ENCODE data around the gene SH2D4B.

DNA sequence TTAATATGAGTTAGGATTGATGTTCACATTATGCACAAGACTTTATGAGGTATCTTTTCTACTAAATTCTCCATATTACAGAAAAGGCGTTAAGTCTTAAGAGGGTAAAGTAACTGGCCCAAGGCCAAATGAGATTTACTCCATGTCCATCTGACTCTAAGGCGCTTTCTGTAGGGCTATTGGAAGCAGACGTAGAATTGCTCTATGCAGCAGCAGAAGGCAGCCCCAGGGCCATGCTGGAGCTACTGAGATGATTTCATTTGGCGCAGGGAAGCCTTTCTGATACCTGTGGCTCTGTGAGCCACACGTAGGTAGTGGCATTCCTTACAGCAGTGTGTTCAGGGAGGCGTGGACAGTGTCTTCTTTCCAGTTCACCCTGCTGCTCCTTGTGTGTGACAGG is 133.1 kb downstream of the SH2D4B start:
- TF ChIP-seq POLR2AphosphoS5 (IDR thresholded peaks at IDR 0.05), result no peak
- TF ChIP-seq EP300 (IDR thresholded peaks at IDR 0.05), result no peak
- TF ChIP-seq, protein P1, sequence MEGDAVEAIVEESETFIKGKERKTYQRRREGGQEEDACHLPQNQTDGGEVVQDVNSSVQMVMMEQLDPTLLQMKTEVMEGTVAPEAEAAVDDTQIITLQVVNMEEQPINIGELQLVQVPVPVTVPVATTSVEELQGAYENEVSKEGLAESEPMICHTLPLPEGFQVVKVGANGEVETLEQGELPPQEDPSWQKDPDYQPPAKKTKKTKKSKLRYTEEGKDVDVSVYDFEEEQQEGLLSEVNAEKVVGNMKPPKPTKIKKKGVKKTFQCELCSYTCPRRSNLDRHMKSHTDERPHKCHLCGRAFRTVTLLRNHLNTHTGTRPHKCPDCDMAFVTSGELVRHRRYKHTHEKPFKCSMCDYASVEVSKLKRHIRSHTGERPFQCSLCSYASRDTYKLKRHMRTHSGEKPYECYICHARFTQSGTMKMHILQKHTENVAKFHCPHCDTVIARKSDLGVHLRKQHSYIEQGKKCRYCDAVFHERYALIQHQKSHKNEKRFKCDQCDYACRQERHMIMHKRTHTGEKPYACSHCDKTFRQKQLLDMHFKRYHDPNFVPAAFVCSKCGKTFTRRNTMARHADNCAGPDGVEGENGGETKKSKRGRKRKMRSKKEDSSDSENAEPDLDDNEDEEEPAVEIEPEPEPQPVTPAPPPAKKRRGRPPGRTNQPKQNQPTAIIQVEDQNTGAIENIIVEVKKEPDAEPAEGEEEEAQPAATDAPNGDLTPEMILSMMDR (IDR thresholded peaks at IDR 0.05), result no peak
